Hepatocyte (in vitro differentiated cells): ENCODE results near the gene GLRA3. TPM values are rescaled to one million over a fixed set of nuclear protein-coding genes. Genes with fewer than 3 reads are reported as not detected.
A peak's percentile ranks its signal among the peaks of the same experiment; 100 is the strongest.
"Not testable (repeated sequence)": the region's sequence is repeated elsewhere in the genome, so short reads cannot be mapped to it uniquely, and the experiment has no call there.

Experiments
- DNase-seq: peaks from one replicate; pipeline ENCODE4 v3.0.0-alpha.2; 2016; ENCODE audit warnings: low spot score
- H2AFZ ChIP-seq: fragments of 200-600 bp; sonication (generic); 2 replicates; pipeline ENCODE4 v1.6.0; 2016; ENCODE audit warnings: antibody characterized with exemption, mild to moderate bottlenecking
- H3K27ac ChIP-seq: fragments of 200-600 bp; sonication (generic); 2 replicates; pipeline ENCODE4 v1.5.1; 2016; ENCODE audit warnings: mild to moderate bottlenecking
- H3K27me3 ChIP-seq: fragments of 200-600 bp; sonication (generic); 2 replicates; pipeline ENCODE4 v1.6.1; 2016
- H3K36me3 ChIP-seq: fragments of 200-600 bp; sonication (generic); replicated peaks from 2 replicates; pipeline ENCODE4 v1.5.1; 2016; ENCODE audit warnings: low read depth; ENCODE audit not compliant: insufficient read depth
- H3K4me1 ChIP-seq: fragments of 200-600 bp; sonication (generic); 2 replicates; pipeline ENCODE4 v1.5.1; 2016; ENCODE audit warnings: mild to moderate bottlenecking, moderate library complexity; ENCODE audit not compliant: insufficient read depth
- H3K4me2 ChIP-seq: fragments of 200-600 bp; sonication (generic); 2 replicates; pipeline ENCODE4 v1.6.0; 2016
- H3K4me3 ChIP-seq: fragments of 200-600 bp; sonication (generic); 2 replicates; pipeline ENCODE4 v1.5.1; 2016; ENCODE audit warnings: mild to moderate bottlenecking
- H3K79me2 ChIP-seq: fragments of 200-600 bp; sonication (generic); 2 replicates; pipeline ENCODE4 v1.6.0; 2017; ENCODE audit warnings: mild to moderate bottlenecking
- H3K9me2 ChIP-seq: fragments of 200-600 bp; sonication (generic); replicated peaks from 2 replicates; pipeline ENCODE4 v1.6.0; 2017; ENCODE audit warnings: mild to moderate bottlenecking; ENCODE audit not compliant: insufficient read depth
- H3K9me3 ChIP-seq: fragments of 200-600 bp; sonication (generic); 2 replicates; pipeline ENCODE4 v1.5.1; 2016; ENCODE audit warnings: low read depth, mild to moderate bottlenecking
- H4K20me1 ChIP-seq: fragments of 200-600 bp; sonication (generic); 2 replicates; pipeline ENCODE4 v1.6.0; 2016; ENCODE audit warnings: mild to moderate bottlenecking; ENCODE audit not compliant: insufficient read depth, poor library complexity, severe bottlenecking
- EZH2 ChIP-seq: fragments of 200-600 bp; sonication (generic); IDR thresholded peaks from 2 replicates; pipeline ENCODE4 v1.6.1; 2016; ENCODE audit warnings: antibody characterized with exemption, mild to moderate bottlenecking, borderline replicate concordance
- EZH2phosphoT487 ChIP-seq: fragments of 200-600 bp; sonication (generic); IDR thresholded peaks from one replicate; pipeline ENCODE4 v1.6.1; 2018; ENCODE audit warnings: antibody characterized with exemption, mild to moderate bottlenecking, low read depth, moderate library complexity; ENCODE audit not compliant: unreplicated experiment, severe bottlenecking
- WGBS: methylation state at CpG from one replicate; pipeline ENCODE4 v1.1.6; 2016; ENCODE audit warnings: low lambda C conversion rate; ENCODE audit errors: missing lambda C conversion rate; 5-methylcytosine and 5-hydroxymethylcytosine counted together
- polyA plus RNA-seq: library from polyadenylated mRNA; unstranded; fragments of >200 nt; fragmentation: Nextera tagmentation; extraction: Ambion mirVana; gene quantifications from 2 replicates; pipeline ENCODE4 v1.2.1, GENCODE V29; 2016
- total RNA-seq: library from RNA; depleted of rRNA; stranded (reverse); fragments of >200 nt; gene quantifications from 2 replicates; pipeline ENCODE4 v1.2.3, GENCODE V29; 2014
- TF ChIP-seq, protein P1 (sequence below): fragments of 200-600 bp; sonication (generic); IDR thresholded peaks from 2 replicates; pipeline ENCODE4 v1.5.1; 2016; ENCODE audit warnings: antibody characterized with exemption, mild to moderate bottlenecking; ENCODE audit not compliant: poor library complexity

The GLRA3 gene
- total and polyA plus RNA-seq, 2 experiments from 2014 or later, result 0.10 TPM; not detected in 1

DNA sequence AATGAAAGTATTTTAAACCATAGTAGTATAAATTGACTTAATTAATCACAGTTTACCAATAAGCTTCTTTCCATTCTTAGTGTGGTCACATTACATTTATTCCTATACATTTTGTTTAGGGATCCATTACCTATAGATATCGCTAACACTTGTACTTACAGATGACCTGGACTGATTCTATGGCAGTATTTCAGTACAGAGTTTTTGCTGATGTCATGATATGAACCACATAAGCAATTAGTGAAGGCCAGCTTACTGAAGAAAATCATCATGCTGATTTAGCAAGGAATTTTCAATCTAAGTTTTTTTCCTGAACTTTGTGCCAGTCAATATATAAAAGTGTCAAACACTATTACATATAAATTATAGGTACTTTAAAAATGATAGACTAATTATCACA is 193.3 kb downstream of the GLRA3 start:
- no peak for TF ChIP-seq EZH2phosphoT487
- TF ChIP-seq, protein P1, sequence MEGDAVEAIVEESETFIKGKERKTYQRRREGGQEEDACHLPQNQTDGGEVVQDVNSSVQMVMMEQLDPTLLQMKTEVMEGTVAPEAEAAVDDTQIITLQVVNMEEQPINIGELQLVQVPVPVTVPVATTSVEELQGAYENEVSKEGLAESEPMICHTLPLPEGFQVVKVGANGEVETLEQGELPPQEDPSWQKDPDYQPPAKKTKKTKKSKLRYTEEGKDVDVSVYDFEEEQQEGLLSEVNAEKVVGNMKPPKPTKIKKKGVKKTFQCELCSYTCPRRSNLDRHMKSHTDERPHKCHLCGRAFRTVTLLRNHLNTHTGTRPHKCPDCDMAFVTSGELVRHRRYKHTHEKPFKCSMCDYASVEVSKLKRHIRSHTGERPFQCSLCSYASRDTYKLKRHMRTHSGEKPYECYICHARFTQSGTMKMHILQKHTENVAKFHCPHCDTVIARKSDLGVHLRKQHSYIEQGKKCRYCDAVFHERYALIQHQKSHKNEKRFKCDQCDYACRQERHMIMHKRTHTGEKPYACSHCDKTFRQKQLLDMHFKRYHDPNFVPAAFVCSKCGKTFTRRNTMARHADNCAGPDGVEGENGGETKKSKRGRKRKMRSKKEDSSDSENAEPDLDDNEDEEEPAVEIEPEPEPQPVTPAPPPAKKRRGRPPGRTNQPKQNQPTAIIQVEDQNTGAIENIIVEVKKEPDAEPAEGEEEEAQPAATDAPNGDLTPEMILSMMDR, result no peak
- WGBS, result 96% methylated on average over 1 of the region's 1 CpG
- no peaks in the 10 kb centered on the region for H3K9me2 ChIP-seq

DNA sequence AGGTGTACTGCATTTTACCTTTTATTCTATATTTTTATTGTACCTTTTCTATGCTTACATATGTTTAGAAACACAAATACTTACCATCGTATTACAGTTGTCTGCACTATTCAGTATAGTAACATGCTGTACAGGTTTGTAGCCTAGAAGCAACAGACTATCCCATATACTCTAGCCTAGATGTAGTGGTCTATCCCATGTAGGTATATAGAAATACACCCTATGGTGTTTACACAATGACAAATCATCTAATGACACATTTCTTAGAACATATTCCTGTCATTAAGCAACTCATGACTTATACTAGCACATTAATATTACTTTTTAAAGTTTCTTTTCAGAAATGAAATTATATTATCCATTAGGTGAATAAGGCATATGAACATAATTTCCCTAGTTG is 195.6 kb downstream of the GLRA3 start:
- Histone ChIP-seq H3K79me2 (no peaks in the 10 kb centered on the region), H2AFZ (no peak overlapping the region), H3K27ac (no peak overlapping the region), H3K9me3 (no peaks in the 10 kb centered on the region), H3K4me2 (no peak overlapping the region), H4K20me1 (no peaks in the 10 kb centered on the region), H3K36me3 (no peaks in the 10 kb centered on the region), H3K9me2 (no peaks in the 10 kb centered on the region), H3K27me3 (no peaks in the 10 kb centered on the region), H3K4me1 (no peaks in the 10 kb centered on the region), H3K4me3 (no peak overlapping the region)
- WGBS, result 100% methylated on average over 1 of the region's 1 CpG
- TF ChIP-seq EZH2, result no peak
- no peak for TF ChIP-seq EZH2phosphoT487
- TF ChIP-seq, protein P1, result no peak
- no peak for DNase-seq

More for the DNA sequence above, 193.3 kb downstream of the GLRA3 start:
- H4K20me1 ChIP-seq, result no peaks in the 10 kb centered on the region
- no peaks in the 10 kb centered on the region for H3K27me3 ChIP-seq
- H3K4me1 ChIP-seq, result no peaks in the 10 kb centered on the region
- H3K4me3 ChIP-seq, result no peak overlapping the region
- H2AFZ ChIP-seq, result no peak overlapping the region
- DNase-seq, result no peak
- H3K9me3 ChIP-seq, result no peaks in the 10 kb centered on the region
- H3K4me2 ChIP-seq, result no peak overlapping the region
- H3K27ac ChIP-seq, result no peak overlapping the region
- H3K79me2 ChIP-seq, result no peaks in the 10 kb centered on the region
- H3K36me3 ChIP-seq, result no peaks in the 10 kb centered on the region

DNA sequence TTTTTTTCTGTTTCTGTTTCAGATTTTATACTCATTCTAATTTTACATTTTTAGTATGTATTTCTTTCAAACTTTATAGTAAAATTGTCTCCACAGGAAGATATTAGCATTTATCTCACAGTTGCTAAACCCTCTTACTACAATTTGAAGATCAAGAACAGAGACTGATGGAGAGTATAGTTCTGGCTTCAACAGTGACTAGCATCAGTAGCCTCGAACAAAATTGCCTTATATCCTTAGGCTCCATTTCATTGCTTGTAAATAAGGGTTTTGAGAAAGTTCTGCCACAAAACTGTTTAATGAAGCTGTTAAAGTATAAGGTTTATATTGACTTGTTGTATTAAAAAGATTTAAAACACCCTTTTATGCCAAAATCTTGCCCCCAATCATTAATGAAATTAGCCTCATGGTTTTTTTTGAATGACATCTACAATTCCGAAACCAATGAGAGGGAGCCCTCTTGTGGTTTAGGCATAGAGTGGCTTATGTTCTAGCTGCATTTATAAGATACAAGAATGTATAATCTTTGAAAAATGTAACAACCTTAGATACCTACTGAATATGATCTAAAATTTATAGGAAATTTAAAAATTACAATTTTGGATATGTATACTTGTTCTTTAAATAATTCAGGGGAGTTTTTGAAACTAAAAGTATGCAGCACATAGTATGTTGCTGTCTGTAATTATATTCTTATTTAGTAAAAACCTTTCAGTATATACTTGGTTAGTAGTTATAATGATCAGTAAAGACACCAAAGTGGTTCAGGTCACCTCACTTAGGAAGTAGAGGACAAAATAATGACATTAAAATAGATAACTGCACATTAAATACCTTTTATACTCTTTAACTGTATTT is 196.9 kb downstream of the GLRA3 start:
- Histone ChIP-seq H3K79me2 (no peaks in the 10 kb centered on the region), H4K20me1 (no peaks in the 10 kb centered on the region), H3K27me3 (no peaks in the 10 kb centered on the region), H3K4me1 (no peaks in the 10 kb centered on the region), H3K9me3 (no peaks in the 10 kb centered on the region), H2AFZ (no peak overlapping the region), H3K4me3 (no peak overlapping the region), H3K36me3 (no peaks in the 10 kb centered on the region), H3K9me2 (no peaks in the 10 kb centered on the region), H3K4me2 (no peak overlapping the region), H3K27ac (no peak overlapping the region)
- no peak for TF ChIP-seq EZH2
- no peak for TF ChIP-seq EZH2phosphoT487
- TF ChIP-seq, protein P1, result peak; percentile 94
- WGBS, result 44% methylated on average over 2 of the region's 2 CpGs
- DNase-seq, result peak; percentile 68

DNA sequence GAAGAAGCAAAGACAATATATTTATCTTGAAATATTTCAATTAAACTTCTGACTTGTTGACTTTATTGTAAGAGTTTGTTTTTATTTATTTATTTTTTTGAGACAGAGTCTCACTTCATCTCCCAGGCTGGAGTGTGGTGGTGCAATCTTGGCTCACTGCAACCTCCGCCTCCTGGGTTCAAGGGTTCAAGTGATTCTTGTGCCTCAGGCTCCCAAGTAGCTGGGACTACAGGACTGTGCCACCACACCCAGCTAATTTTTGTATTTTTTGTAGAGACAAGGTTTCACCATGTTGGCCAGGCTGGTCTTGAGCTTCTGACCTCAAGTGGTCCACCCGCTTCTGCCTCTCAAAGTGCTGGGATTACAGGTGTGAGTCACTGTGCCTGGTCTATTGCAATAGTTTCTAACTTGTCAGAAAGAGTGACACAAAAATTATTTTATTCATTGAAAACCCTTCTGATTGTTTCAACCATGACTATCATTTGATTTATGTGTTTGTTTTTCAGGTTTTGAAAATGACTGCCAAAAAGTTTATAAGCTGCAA is 199.1 kb downstream of the GLRA3 start:
- not testable (repeated sequence) for H3K79me2 ChIP-seq, H3K4me2 ChIP-seq, H3K9me3 ChIP-seq, H4K20me1 ChIP-seq, H3K4me1 ChIP-seq, H3K27ac ChIP-seq, H3K9me2 ChIP-seq, H3K36me3 ChIP-seq, H2AFZ ChIP-seq, DNase-seq, H3K4me3 ChIP-seq, H3K27me3 ChIP-seq
- whole genome bisulfite sequencing, result 98% methylated on average over 2 of the region's 2 CpGs
